Embryonic facial prominence (tissue), 1 donor: Measurements from ENCODE around the gene RGS3.
A peak's percentile ranks its signal among the peaks of the same experiment; 100 is the strongest.

ENCODE experiments used
- DNase-seq: peaks from one replicate; pipeline ENCODE4 v3.0.0-alpha.2; 2016; ENCODE audit errors: extremely low spot score

The RGS3 gene

DNA sequence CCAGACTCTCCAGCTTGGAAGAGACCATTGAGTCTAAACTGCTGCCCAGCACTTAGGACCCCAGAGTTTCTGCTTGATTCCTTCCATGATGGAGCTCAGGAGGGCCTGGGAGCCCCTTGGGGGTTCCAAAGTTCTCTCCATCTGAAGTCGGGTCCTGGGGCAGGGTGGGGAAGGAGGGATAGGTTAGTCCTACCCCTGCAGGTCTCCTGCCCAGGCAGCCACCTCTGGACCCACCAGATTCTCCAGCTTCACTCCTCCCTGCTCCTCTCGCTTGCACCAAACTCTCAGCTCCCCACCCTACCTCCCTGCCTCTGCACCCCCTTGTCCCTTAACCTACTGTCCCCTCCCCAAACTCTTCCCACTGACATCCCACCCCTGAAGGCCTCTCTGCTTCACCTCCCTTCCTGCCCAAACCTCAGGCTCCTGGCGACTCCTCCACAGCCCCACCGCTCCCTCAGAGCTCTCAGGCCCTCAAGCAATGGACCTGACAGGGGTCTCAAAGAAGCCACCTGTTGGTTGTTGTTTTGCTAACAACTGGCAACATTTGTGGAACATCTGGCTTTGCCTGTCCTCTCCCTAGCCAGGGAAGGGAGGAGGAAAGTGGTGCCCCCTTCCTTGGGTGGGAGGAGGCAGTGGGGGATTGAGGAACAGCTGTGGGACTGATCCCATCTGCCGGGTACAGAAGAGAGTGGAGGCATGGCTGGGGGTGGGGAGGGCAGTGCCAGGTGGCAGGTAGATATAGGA is 137.5 kb downstream of the RGS3 start:
- DNase-seq: no peak

DNA sequence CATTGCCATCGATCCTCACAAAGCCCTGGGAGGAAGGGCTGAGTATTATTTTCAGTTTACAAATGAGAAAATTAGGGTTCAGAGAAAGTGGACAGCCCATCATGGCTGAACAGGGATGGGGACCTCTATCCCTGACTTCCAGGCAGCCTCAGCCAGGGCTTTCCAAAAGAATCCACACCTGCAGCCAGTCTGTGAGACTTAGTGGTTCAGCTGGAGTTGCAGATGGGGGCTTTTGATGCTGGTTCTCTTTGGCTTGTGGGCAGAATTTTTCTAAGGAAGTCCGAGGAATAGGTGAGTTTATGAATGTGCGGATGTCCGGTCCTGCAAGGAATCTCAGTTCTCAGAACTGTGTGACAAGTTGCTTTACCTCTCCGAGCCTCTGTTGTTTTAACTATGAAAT is 138.1 kb downstream of the RGS3 start:
- DNase-seq: no peak

DNA sequence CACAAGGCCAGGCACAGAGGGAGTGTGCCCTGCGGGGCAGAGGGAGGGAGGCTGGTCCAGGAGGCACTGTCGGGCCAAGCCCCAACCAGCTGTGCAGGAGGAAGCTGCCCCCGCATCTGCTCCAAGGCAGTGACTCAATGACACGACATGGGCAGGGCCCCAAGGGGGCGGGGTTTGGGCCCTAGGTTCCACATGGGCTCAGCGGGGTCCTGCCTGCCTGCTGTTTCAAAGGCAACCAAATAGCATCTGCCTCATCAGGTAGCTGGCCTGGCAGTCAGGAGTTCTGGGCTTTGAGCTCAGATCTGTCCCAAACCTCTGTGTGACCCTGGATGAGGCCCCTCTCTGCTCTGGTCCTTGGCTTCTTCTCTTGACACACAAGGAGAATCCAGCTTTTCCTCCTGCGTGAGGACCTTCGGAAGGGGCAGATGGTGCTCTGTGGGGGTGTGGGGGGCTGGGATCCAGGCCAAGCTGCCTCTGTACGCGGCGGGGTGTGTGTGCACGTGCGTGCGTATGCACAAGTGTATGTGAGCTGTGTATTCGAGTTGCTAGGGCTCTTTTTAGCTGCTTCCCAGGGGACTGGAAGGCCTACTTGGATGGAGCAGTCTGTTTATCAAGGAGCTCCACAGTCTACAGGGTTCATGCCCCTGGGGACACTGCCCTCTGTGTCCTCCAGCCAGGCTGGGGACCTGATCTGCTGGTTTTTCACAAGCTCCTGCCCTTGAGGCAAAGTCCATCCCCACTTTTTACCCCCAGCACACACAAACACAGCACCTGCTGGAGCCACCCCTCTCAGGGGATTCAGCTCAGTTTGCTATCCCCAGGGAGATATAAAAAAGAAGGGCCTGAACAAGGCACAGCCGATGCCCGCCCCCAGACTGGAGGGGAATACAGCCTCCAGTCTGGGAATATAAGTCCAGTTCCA is 138.9 kb downstream of the RGS3 start:
- DNase-seq: no peak

DNA sequence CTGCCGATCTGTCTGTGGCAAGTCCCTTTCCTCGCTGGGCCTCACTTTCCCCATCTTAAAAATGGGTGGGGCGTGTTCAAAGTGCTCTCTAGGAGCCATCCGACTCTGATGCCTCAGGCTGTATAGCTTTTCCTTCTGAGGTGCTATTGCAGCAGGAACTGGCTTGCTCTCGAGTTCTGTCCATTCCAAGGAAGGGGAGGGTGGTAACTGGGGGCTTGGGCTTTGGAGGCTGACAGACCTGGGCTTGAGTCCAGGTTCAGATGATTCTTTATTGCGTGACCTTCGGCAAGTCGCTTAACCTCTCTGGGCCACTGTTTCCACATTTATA is 139.5 kb downstream of the RGS3 start:
- DNase-seq: no peak

DNA sequence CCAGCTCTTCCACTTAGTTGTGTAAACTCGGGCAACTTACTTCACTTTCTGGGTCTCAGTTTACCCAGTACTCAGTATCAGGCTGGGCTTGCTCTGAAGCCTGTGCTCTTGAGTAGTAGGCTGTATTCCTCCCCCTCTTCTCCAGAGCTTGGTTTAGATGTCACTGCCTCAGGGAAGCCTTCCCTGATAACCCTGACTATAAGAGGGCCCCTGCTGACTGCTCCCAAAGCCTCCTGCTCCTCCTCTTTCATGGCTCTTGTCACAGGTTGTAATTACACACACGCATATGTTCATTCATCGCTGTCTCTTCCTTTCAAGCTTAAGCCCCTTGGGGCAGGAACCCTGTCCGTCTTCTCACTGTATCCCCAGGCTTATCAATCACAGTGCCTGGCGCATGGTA is 140.2 kb downstream of the RGS3 start:
- no peak for DNase-seq

DNA sequence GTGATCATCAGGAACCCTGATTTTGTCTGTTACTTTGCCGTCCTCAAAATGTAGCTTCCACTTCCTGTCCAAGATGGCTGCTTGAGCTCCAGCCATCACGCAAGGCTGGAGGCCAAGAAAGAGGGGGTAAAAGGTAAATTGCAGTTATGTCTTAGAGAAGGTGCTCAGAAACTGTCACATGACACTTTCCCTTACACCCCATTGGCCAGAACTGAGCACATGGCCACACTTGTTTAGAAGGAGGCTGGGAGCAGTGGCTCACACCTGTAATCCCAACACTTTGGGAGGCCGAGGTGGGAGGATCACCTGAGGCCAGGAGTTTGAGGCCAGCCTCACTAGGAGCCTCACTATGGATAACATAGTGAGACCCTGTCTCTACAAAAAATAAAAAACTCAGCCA is 140.9 kb downstream of the RGS3 start:
- no peak for DNase-seq

DNA sequence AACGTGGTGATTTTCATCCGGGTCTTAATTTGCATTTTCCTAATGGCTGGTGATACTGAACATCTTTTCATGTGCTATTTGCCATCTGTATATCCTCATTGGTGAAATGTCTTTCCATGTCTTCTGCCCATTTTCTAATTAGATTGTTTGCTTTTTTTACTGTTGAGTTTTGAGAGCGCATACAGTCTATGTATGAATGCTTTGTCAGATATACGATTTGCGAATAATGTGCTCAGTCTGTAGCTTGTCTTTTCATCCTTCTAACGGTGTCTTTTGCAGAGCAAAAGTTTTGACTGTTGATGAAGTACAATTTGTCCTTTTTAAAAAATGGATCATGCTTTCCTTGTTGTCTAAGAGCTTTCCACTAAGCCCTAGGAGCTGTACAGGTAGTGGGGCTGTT is 143.0 kb downstream of the RGS3 start:
- DNase-seq: no peak

DNA sequence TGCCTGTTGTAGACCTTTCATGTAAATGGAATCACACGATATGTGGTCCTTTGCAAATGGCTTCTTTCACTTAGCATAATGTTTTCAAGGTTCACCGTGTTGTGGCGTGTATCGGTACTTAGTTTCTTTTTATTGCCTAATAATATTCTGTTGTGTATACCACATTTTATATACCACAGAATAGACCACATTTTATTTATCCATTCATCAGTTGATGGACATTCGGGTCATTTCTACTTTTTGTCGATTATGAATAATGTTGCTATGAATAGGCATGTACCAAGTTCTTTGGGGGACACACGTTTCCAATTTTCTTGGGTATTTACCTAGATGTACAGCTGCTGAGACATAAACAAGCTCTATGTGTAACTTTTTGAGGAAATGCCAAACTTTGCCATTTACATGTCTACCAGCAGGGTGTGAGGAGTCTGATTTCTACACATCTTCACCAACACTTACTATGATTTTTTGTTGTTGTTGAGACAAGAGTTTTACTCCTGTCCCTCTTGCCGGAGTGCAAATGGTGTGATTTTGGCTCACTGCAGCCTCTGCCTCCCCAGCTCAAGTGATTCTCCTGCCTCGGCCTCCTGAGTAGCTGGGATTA is 144.7 kb downstream of the RGS3 start:
- no peak for DNase-seq

DNA sequence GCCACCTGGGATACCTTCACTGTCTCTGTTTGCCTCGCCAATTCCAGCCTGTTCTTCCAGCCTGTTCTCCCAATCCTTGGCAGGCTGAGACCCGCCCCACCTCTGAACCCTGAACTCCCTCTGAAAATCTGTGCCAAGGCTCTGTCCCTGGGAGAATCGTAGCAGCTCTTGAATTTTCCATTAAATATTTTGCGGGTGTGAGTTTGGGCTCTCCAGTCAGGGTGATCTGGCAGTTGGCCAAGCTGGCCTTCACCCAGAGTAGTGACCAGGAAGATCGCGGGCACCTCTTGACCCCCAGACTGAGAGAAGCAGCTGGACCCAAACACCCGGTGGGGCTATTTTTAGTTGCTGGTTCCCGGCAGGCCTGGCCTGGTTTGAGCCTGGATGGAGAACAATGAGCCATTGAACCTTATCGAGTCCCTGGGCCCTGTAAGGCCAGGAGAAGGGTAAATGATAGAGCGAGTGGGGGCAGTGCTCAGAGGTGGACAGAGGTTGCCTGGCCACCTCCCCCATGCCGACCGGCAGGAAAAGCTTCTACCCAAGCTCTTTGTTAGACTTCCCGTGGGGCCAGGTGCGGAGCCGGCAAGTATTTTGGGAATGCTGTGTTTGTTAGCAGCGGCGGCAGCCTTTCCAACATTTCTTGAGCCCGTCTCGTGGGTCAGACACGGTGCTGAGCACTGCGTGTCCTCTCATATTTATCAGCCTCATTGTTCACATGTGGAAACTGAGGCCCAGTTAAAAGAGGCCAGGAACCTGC is 146.2 kb downstream of the RGS3 start:
- no peak for DNase-seq

DNA sequence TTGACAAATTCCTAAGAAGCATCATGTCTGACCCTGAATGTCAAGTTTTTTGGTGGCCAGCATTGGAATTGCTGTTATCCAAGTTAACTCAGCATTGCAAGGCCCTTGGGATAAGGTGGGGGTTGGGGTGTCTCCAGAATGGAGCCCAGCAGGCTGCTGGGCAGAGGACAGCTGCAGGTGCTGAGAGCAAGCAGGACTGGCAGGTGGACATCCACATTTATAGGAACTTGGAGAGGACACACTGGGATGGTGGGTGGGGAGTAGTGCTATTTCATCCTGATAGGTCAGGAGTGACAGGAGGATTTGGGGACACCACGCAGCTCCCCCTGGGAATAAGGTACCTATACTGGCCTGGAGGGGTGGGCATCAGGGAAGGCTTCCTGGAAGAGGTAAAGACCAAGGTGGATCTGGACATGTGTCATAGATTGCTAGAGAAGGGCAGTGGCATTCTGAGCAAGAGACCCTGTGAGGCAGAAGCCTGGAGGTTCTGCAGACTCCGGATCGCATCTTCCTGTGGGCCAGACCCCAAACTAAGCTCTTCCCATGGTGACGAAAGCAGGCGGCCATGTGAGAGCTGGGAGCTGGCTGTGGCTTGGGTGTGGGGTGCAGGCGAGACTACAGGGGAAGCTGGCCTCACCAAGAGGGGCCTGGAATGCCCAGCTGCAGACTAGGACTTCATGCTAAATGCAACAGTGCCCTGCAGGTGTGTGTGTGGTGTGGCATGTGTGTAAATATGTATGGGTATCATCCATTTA is 148.1 kb downstream of the RGS3 start:
- DNase-seq: no peak

DNA sequence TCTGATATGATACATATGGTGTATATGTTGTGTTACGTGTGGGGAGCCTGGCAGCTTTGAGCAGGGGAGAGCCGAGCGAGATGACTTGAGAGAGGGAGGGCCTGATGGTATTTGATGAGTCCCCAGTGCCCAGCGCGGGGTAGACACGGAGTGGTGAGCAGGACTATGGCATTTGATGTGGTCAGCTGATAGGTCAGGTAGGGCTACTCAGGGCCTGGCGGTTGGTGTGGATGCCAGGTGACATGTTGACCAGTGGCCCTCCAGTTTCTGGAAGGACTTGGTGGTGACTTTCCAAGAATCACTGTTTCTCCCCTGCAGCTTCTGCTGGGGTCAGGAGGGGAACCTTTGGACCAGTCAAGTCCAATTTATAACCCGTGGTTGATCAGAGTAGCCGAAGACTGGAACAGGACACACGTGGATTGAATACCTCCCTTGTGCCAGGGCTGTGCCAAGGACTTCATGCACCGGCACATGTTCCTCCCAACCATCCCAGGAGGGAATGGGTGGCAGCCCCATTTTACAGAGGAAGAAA is 148.8 kb downstream of the RGS3 start:
- no peak for DNase-seq

DNA sequence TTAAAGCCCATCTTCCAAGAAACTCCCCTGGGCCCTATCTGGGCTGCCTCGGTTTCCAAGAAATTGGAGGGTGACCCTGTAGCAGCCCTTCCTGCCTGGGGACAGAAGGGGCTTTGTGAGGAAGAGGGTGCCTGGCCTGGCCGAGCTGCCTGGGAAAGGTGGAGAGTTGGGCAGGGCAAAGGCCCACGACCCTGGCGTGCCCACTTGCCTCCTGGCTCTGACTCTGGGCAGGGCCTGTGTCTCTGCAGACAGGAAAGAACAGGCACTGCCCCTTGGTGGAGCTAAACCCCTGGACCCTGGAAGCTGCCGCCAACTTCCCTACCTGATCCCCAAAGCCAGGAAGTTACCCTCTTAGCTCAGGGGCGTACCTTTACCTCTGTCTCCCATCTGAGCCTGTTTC is 149.3 kb downstream of the RGS3 start:
- DNase-seq: no peak

DNA sequence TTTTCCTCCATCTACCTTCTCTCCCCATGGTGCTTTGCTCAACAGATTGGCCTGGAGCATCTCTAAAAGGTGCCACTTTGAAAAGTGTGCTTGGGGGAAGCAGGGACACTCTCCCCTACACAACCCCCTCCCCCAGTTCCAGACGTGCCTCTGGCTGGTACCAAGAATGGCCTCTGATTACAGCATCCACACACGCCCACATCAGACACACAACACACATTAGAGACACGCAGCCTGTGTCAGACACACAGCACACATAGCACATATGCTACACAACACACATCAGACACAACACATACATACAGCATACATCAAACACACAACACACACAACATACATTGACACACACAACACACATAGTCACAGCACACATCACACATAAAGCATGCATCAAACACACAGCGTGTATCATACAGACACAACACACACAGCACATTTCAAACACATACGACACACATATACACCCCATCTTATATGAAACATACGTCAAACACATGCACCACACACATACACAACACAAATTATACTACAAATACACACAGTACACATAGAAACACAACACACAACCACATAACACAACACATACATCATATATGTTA is 150.4 kb downstream of the RGS3 start:
- no peak for DNase-seq

DNA sequence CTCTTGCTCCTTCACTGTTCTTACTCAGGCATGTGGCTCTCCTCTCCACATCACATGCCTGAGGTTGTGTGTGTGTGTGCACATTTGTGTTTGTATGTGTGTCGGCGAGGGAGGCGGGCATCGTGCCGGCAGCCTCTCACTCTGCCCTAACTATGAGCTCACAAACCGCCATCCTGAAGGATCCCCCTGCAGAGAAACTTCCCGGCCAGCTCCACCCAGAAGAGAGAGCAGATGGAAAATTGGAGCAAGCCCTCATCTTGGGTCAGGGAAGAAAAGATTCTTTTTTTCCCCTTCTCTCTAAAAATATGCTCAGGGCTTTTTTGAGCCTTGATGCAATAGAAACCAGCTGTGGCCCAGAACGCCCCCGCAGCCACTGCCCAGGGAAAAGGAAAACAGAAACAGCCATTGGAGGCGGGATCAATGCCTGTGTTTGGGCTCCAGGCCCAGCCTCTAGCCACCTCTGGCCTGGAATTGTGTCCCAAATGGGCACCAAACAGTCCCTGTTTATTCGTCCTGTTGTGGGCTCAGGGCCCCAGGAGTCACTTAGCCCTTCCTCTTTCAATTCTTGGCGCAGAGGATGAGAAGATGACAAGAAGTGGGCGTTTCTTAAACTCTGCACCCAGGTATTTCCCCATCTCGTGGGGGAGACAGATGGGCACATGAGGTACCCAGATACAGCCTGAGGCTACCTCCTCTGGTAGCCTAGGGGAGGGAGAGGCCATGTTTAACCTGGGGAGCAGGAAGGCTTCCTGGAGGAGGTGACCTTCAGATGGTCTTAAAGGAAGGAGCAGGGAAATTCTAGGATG is 151.5 kb downstream of the RGS3 start:
- peak; percentile 91 for DNase-seq

DNA sequence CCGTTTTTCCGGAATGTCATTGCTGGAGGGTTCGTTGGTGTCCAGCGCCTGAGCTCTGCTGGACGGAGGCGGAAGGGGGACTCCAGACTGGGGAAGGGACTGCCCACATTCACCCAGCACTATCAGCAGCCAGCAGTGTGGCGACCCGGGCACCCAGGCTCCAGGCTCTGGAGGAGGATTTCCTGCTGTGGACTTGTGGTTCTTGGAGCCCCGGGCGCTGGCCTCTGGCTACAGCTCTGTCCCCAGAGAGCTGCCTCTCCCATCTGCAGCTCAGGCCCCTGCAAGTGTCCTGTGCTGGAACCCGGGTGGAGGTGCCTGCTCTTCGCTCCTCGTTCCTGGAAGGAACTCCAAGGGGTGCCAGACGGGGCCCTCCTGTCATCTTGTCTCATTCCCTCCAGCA is 152.6 kb downstream of the RGS3 start:
- DNase-seq: no peak

DNA sequence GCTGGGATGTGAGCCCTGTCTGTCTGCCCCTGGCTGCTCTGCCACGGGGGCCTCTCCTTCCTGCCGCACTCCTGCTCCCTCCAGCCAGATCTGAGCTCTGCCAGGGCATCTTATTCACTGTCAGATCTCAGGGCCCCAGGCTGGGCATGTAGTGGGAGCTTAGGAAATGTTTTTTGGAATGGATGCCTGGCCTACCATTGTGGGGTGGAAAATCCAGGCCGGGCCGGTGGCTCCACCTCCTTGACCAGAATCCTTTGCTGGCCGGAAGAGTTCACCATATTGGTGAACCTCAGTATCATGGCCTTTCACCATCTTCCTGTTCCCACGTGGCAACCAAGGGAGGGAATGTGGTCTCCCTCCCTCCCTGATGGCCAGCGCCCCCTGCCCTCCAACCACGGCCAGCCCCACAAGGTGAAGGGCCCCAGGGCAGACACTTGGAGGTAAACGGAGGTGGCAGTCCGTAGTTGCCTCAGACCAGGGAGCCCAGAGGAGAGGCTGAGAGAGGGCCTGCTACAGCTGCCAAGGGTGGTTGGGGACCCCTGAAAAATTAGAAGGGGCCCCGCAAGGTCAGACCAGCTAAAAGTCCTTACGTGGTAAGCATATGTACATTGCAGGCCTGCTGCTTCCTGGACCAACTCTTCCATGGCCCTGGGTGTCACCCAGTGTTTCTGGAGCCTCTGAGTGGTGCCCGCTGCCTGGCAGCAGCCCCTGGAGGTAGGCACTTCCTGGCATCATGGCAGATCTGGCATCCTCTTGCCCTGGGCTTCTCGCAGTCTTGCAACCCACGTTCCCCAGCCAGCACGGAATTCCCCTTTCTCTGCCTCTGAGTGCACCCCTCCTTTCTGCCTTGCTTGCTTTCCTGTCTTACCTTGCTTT is 153.3 kb downstream of the RGS3 start:
- DNase-seq: no peak

DNA sequence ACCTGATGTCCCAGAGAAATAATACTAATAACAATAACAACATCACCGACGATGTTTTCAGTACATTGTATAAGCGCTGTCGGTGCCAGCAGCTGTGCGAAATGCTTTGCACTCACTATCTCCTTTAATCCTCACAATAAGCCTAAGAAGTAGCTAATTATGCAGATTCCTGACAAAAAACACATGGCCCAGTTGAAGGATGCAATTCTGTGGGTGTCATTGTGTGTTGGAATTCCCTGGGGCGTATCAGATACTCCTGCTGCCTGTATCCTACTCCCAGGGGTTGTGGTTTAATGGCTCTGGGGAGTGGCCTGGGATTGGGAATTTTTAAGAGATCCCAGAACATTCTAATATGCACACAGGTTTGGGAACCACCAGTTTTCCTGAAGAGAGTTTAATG is 154.0 kb downstream of the RGS3 start:
- no peak for DNase-seq

DNA sequence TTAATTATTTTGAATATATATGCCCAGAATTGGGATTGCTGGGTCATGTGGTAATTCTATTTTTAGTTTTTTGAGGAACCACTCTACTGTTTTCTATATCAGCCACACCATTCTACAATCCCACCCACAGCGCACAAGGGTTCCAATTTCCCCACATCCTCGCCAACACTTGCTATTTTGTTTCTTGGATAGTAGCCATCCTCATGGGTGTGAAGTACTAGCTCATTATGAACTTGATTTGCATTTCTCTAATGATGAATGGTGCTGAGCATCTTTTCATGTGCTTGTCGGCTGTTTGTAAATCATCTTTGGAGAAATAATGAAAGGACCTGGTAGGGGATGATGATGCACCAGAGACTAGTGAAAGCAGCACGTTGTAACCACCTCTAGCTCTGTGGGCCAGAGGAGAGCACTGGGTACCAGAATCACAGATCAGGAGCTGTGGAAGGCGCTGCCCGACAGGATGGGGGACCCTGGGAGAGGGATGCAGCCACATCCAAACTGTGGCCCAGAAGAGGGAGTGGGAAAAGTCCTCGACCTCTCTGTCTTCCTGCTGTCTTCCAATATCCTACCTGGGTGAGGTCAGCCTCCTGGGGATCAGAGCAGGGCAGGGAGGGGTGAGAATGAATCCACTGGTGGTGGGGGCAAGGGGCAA is 155.4 kb downstream of the RGS3 start:
- DNase-seq: no peak
